Activated CD8-positive, alpha-beta memory T cell treated with anti-CD3 and anti-CD28 coated beads, Interleukin-2, amount 10 ng/mL, durations not matched to agents 7 days and 5 days (primary cell): ENCODE results near the gene ALOX15B. TPM values are rescaled to one million over a fixed set of nuclear protein-coding genes. Genes with fewer than 3 reads are reported as not detected.

ENCODE experiments used
- ATAC-seq: fragments of 150-1000 bp; cut with Tn5 transposase; one replicate; pipeline ENCODE4 v1.10.0; 2021; ENCODE audit warnings: moderate library complexity
- CTCF ChIA-PET: fragments of 350-600 bp; sonication (Branson Sonifier 250); formaldehyde crosslinking; loops from one replicate; lab custom pipeline; 2021; ENCODE audit warnings: antibody characterized with exemption; lab: Charles Lee
- DNase-seq: peaks from one replicate; pipeline ENCODE4 v3.0.0-alpha.2; 2020
- H3K27ac Mint-ChIP-seq: one replicate; pipeline ENCODE4 v1.8.0; 2021; ENCODE audit warnings: mild to moderate bottlenecking, mixed read lengths
- H3K27me3 Mint-ChIP-seq: one replicate; pipeline ENCODE4 v1.8.0; 2021; ENCODE audit warnings: mixed read lengths
- H3K36me3 Mint-ChIP-seq: one replicate; pipeline ENCODE4 v1.8.0; 2021; ENCODE audit warnings: mild to moderate bottlenecking, mixed read lengths
- H3K4me1 Mint-ChIP-seq: one replicate; pipeline ENCODE4 v1.8.0; 2021; ENCODE audit warnings: mixed read lengths
- H3K4me3 Mint-ChIP-seq: one replicate; pipeline ENCODE4 v1.8.0; 2021; ENCODE audit warnings: mild to moderate bottlenecking, moderate library complexity, mixed read lengths
- H3K9me3 Mint-ChIP-seq: one replicate; pipeline ENCODE4 v1.8.0; 2022; ENCODE audit warnings: low read depth, mixed read lengths
- total RNA-seq, 2 experiments: library from RNA; stranded (reverse); gene quantifications; one replicate each; pipeline ENCODE4 v1.2.3, GENCODE V29; 2021

The ALOX15B gene
- total RNA-seq, 2 experiments from 2014 or later = not detected

- ATAC-seq = no peak
- Mint-ChIP-seq H3K4me3 (no peak overlapping the region), H3K9me3 (no peaks in the 10 kb centered on the region), H3K27me3 (peaks cover 71% of the 10 kb centered on the region), H3K36me3 (no peaks in the 10 kb centered on the region), H3K4me1 (peaks cover 2% of the 10 kb centered on the region), H3K27ac (no peak overlapping the region)
- DNase-seq = no peak
- CTCF ChIA-PET = interaction anchor here (1.1 to 5.7 kb wide), 3 partner anchors 10 to 74 kb away, joined by 3 to 46 read pairs (median 9); no protein-coding TSS in a partner anchor
Observed at GRCh38 chr17:8063761-8064534, 25.1 kb downstream of the ALOX15B start.

GRCh38 chr17:8064561-8065019, 25.7 kb downstream of the ALOX15B start:
- Mint-ChIP-seq H3K27me3 (peaks cover 65% of the 10 kb centered on the region), H3K36me3 (no peaks in the 10 kb centered on the region), H3K4me3 (no peak overlapping the region), H3K4me1 (peaks cover 2% of the 10 kb centered on the region), H3K9me3 (no peaks in the 10 kb centered on the region), H3K27ac (no peak overlapping the region)
- ATAC-seq (no peak), DNase-seq (no peak)
- CTCF ChIA-PET = interaction anchor here (1.1 to 2.4 kb wide), 2 partner anchors 10 to 75 kb away, joined by 3 to 9 read pairs; no protein-coding TSS in a partner anchor

- Mint-ChIP-seq H3K4me3 (no peak overlapping the region), H3K36me3 (no peaks in the 10 kb centered on the region), H3K9me3 (no peaks in the 10 kb centered on the region), H3K4me1 (peaks cover 2% of the 10 kb centered on the region), H3K27me3 (peaks cover 57% of the 10 kb centered on the region), H3K27ac (no peak overlapping the region)
- ATAC-seq (no peak), DNase-seq (no peak)
- CTCF ChIA-PET = no interaction called here
Observed at GRCh38 chr17:8066841-8067775, 28.2 kb downstream of the ALOX15B start.

- CTCF ChIA-PET = interaction anchor here (13.6 kb wide), 1 partner anchor 9 kb away, joined by 256 read pairs; no protein-coding TSS in a partner anchor
- DNase-seq = no peak
- Mint-ChIP-seq H3K4me3 (no peak overlapping the region), H3K27me3 (peaks cover 57% of the 10 kb centered on the region), H3K4me1 (peaks cover 7% of the 10 kb centered on the region), H3K27ac (no peak overlapping the region), H3K36me3 (no peaks in the 10 kb centered on the region), H3K9me3 (no peaks in the 10 kb centered on the region)
- ATAC-seq = no peak
Observed at GRCh38 chr17:8067806-8068205, 28.9 kb downstream of the ALOX15B start.

- CTCF ChIA-PET = interaction anchor here (0.7 to 13.6 kb wide), 9 partner anchors 10 to 473 kb away, joined by 3 to 256 read pairs (median 5); no protein-coding TSS in a partner anchor
- H3K9me3 Mint-ChIP-seq = no peaks in the 10 kb centered on the region
- H3K4me1 Mint-ChIP-seq = peaks cover 15% of the 10 kb centered on the region
- H3K27ac Mint-ChIP-seq = no peak overlapping the region
- DNase-seq = no peak
- no peaks in the 10 kb centered on the region for H3K36me3 Mint-ChIP-seq
- ATAC-seq = no peak
- no peak overlapping the region for H3K4me3 Mint-ChIP-seq
- H3K27me3 Mint-ChIP-seq = peaks cover 58% of the 10 kb centered on the region
Observed at GRCh38 chr17:8068736-8069586, 30.1 kb downstream of the ALOX15B start.

GRCh38 chr17:8069587-8069860, 30.7 kb downstream of the ALOX15B start:
- CTCF ChIA-PET = interaction anchor here (0.7 to 13.6 kb wide), 12 partner anchors 10 to 472 kb away, joined by 3 to 256 read pairs (median 5); no protein-coding TSS in a partner anchor
- Mint-ChIP-seq H3K9me3 (no peaks in the 10 kb centered on the region), H3K36me3 (no peaks in the 10 kb centered on the region), H3K27me3 (peaks cover 60% of the 10 kb centered on the region), H3K4me1 (peaks cover 17% of the 10 kb centered on the region), H3K27ac (no peak overlapping the region), H3K4me3 (no peak overlapping the region)
- DNase-seq (no peak), ATAC-seq (no peak)

- no peak overlapping the region for H3K4me3 Mint-ChIP-seq
Observed at GRCh38 chr17:8071496-8071895, 32.6 kb downstream of the ALOX15B start.

GRCh38 chr17:8072341-8072728, 33.5 kb downstream of the ALOX15B start:
- Mint-ChIP-seq H3K27ac (no peak overlapping the region), H3K9me3 (no peaks in the 10 kb centered on the region), H3K4me1 (peaks cover 17% of the 10 kb centered on the region), H3K27me3 (peaks cover 61% of the 10 kb centered on the region), H3K4me3 (peak overlapping the region; percentile 14), H3K36me3 (no peaks in the 10 kb centered on the region)
- no peak for ATAC-seq
- DNase-seq = no peak
- CTCF ChIA-PET = interaction anchor here (1.1 to 13.6 kb wide), 4 partner anchors 14 to 47 kb away, joined by 6 to 256 read pairs (median 32); no protein-coding TSS in a partner anchor

More at GRCh38 chr17:8071496-8071895, 32.6 kb downstream of the ALOX15B start:
- no peak for DNase-seq
- H3K27ac Mint-ChIP-seq = no peak overlapping the region
- peaks cover 61% of the 10 kb centered on the region for H3K27me3 Mint-ChIP-seq
- H3K4me1 Mint-ChIP-seq = peaks cover 17% of the 10 kb centered on the region
- CTCF ChIA-PET = interaction anchor here (1.1 to 13.6 kb wide), 6 partner anchors 8 to 48 kb away, joined by 6 to 256 read pairs (median 12); no protein-coding TSS in a partner anchor
- ATAC-seq = no peak
- H3K9me3 Mint-ChIP-seq = no peaks in the 10 kb centered on the region
- no peaks in the 10 kb centered on the region for H3K36me3 Mint-ChIP-seq

- H3K9me3 Mint-ChIP-seq = no peaks in the 10 kb centered on the region
- DNase-seq (no peak), ATAC-seq (peak; percentile 43)
- H3K36me3 Mint-ChIP-seq = no peaks in the 10 kb centered on the region
- H3K27ac Mint-ChIP-seq = no peak overlapping the region
- peaks cover 65% of the 10 kb centered on the region for H3K27me3 Mint-ChIP-seq
- CTCF ChIA-PET = interaction anchor here (0.7 to 13.6 kb wide), 31 partner anchors 8 to 356 kb away, joined by 3 to 256 read pairs (median 5); partner anchors contain the start of genes ALOXE3, GUCY2D and NAA38
- H3K4me3 Mint-ChIP-seq = peak overlapping the region; percentile 14
- H3K4me1 Mint-ChIP-seq = peaks cover 17% of the 10 kb centered on the region
Observed at GRCh38 chr17:8072729-8073461, 34.0 kb downstream of the ALOX15B start.

- CTCF ChIA-PET = interaction anchor here (0.7 to 13.6 kb wide), 49 partner anchors 9 to 446 kb away, joined by 3 to 256 read pairs (median 4); partner anchors contain the start of genes ALOX12B, ALOXE3, GUCY2D and NAA38
- Mint-ChIP-seq H3K9me3 (no peaks in the 10 kb centered on the region), H3K27ac (no peak overlapping the region), H3K4me1 (peaks cover 17% of the 10 kb centered on the region), H3K36me3 (no peaks in the 10 kb centered on the region), H3K27me3 (peaks cover 61% of the 10 kb centered on the region), H3K4me3 (peak overlapping the region; percentile 37)
- ATAC-seq = peak; percentile 86
- peak; percentile 87 for DNase-seq
Observed at GRCh38 chr17:8073627-8074484, 35.0 kb downstream of the ALOX15B start.

- Mint-ChIP-seq H3K27ac (no peak overlapping the region), H3K9me3 (no peaks in the 10 kb centered on the region), H3K4me1 (peaks cover 21% of the 10 kb centered on the region), H3K27me3 (peaks cover 61% of the 10 kb centered on the region), H3K36me3 (no peaks in the 10 kb centered on the region), H3K4me3 (no peak overlapping the region)
- no peak for ATAC-seq
- DNase-seq = no peak
- CTCF ChIA-PET = interaction anchor here (0.7 to 13.6 kb wide), 41 partner anchors 10 to 367 kb away, joined by 3 to 256 read pairs (median 4); partner anchors contain the start of genes ALOX12B, ALOXE3, NAA38 and RNF227
Observed at GRCh38 chr17:8074554-8074953, 35.7 kb downstream of the ALOX15B start.
